ENCODE results near the gene CCNT1.
"Not testable (repeated sequence)": the region's sequence is repeated elsewhere in the genome, so short reads cannot be mapped to it uniquely, and the experiment has no call there.

DNA sequence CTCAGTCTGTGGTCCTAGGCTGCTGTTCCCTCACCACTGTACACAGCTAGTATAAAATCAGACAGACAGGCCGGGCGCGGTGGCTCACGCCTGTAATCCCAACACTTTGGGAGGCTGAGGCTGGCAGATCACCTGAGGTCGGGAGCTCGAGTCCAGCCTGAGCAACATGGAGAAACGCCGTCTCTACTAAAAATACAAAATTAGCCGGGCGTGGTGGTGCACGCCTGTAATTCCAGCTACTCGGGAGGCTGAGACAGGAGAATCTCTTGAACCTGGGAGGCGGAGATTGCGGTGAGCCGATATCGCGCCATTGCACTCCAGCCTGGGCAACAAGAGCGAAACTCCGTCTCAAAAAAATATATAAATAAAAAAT, 34.0 kb downstream of the CCNT1 start:
- TF ChIP-seq, protein P1, sequence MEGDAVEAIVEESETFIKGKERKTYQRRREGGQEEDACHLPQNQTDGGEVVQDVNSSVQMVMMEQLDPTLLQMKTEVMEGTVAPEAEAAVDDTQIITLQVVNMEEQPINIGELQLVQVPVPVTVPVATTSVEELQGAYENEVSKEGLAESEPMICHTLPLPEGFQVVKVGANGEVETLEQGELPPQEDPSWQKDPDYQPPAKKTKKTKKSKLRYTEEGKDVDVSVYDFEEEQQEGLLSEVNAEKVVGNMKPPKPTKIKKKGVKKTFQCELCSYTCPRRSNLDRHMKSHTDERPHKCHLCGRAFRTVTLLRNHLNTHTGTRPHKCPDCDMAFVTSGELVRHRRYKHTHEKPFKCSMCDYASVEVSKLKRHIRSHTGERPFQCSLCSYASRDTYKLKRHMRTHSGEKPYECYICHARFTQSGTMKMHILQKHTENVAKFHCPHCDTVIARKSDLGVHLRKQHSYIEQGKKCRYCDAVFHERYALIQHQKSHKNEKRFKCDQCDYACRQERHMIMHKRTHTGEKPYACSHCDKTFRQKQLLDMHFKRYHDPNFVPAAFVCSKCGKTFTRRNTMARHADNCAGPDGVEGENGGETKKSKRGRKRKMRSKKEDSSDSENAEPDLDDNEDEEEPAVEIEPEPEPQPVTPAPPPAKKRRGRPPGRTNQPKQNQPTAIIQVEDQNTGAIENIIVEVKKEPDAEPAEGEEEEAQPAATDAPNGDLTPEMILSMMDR (IDR thresholded peaks at IDR 0.05), result not testable (repeated sequence)
- not testable (repeated sequence) for TF ChIP-seq POLR2A (IDR thresholded peaks at IDR 0.05)

Measured in gastroesophageal sphincter (tissue), 3 donors.